NCI-H2196 (cell line): ENCODE data around the gene CHIT1.

ENCODE experiments used
- DNase-seq: peaks from one replicate; lab custom pipeline; 2025; ENCODE audit not compliant: unreplicated experiment; lab: John Stamatoyannopoulos, UW

CHIT1 gene

DNA sequence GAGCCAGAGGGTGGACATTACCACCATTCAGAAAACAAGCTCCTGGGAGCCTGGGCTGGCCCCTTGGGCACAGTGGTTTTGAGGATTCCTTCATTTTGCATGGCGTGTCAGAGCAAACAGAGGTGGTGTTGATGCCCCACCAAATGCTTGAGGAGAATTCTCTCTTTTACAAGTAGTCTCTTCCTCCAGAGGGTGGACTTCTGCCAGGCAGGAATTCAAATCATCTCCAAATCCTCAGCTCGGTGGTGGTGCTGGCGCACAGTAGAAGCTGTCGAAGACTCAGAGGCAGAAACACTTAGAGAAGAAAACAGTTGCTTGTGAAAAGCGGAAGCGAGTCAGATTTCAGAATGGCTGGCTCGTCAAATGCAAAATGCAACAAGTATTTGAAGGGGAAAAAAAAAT, 39.5 kb downstream of the CHIT1 start:
- DNase-seq: no peak

DNA sequence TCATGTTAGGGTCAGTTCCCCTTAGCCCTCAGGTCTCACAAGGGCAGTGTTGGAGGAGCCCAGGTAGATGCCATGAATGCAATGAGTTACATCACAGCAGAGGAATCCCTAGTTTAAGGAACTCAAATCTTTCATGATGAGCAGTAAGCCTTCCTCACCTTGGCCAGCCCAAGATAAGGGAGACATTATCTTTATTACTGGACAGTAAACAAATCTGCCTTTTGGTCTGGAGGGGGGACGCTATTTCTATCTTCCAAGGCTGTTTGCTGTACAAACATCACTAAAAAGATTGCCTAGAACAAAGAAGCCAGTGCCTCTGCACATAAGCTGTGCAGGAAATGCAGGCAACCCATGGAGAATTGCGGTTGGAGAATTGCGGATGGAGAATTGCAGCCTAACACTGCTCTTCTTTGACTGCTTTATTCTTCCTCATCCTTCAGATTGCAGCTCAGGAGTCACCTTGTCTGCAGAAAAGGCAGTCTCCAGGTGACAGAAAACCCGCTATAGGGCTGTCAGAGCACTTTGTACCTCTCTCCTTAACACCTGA, 40.7 kb downstream of the CHIT1 start:
- no peak for DNase-seq

DNA sequence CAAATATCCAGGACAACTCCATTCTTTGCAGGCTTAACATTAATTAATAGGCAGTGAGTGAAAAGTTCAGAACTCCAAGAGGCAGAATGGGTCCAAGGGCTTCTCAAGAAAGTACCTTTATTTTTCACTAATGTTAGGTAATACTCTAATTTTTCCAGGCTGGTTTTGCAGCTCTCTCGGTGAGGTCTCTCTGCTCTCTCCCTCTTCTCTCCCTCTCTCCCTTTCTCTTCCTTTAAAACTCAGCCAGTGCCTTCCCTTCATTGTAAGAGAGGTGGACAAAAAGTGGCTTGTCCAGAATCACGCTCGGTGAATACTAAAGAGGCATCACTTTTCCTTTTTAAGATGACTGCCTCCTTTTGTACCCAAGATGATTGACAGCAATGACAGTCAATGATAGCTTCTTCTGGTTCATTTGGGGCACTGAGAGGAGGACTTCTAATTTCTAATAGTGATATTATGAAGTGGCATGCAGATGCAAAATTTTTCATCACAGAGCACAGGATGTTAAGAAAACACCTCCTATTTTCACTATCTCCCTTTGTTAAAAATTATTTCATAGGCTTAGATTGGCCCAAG, 41.7 kb downstream of the CHIT1 start:
- no peak for DNase-seq

DNA sequence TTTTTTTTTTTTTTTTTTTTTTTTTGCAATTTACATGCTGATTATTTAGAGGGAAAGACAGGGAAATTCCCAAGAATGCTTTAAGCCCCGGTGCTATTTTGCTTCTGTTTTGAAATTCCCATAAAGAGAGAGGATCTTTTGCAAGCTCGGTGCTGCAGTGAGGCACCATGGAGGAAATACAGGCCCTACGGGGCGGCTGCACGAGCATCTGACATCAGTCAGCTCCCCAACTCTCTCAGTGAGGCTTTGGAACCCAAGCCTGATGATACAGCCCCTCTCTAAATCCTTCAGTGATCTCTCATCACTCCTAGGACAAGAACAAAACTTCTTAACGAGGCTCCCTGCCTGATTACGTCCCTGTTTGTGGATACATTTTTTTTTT, 42.2 kb downstream of the CHIT1 start:
- no peak for DNase-seq

DNA sequence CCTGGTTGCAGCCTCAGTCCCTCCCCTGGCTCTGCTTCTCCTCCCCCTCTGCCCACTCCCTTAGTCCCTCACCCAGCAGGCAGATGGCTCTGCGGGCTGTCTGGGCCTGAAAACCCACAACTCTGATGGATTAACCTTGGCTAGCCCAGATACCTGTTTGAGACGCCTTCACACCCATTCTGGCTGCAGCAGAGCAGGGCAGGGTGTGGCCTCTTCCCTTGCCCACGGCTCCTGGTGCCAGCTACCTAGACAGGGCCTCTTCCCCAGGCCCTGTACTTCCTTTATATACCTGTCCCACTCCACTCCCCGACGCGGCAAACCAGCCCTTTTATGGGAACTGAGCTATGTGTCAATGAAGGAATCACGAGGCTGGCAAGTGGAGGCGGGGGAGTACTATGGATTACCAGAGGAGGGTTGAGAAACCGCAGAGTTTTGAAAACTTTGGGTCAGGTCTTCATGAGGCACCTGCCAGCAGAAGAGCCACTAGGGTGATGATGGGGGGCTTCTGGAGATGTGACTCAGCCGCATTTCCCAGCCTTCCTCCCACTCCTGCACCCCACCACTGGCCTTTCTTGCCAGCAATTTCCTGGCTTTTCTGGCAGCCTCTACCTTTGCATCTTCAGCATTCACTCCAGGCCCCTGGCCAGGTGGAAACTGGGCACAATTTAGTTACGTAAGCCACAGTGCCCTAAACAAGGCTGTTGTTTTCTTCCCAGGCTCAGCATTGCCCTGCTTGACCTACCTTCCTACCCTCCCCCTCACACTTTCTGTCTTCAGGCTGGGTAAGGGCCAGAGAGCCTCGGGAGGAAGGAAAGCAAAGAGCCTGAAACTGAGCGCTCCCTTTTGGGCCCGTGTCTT, 42.8 kb downstream of the CHIT1 start, which contains the start of gene CHI3L1:
CHI3L1 (minus strand) TSS at position 259 of the 858 bp plus-strand sequence; CDS start at position 178, 81 bp downstream.
- DNase-seq: no peak

DNA sequence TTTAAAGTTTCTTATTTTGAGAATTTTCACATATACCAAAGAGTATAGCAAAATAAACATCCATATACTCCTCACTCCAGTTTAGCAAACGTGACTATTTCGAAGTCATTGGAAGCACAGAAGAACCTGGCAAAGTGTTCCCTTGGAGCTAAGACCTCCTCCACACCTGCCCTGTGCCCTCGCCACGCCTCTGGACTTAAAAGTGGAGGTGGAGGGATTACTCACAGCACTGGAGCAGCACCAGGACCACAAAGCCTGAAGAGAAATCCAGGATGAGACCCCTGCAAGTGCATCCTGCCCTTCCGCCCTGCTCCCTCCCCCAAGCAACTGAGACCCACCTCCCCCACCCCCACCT, 43.4 kb downstream of the CHIT1 start:
- no peak for DNase-seq

DNA sequence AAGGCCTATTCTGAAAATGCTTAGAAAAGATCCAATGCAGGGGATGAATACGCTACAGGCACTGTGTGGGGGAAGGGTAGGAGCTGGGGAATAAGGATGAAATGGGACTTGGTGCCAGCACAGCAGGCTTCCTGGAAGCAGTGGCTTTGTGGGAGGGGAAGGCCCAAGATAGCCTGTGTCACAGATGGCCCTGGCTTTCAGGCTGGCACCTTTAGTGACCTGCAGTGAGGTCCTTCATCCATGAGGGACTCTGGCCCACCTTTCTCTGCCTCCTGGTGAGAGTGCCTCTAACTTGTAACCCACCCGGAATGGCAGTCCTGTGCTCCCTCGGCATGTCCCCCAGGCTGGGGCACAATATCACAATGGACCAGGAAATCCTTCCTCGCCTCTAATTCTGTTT, 43.9 kb downstream of the CHIT1 start:
- no peak for DNase-seq

DNA sequence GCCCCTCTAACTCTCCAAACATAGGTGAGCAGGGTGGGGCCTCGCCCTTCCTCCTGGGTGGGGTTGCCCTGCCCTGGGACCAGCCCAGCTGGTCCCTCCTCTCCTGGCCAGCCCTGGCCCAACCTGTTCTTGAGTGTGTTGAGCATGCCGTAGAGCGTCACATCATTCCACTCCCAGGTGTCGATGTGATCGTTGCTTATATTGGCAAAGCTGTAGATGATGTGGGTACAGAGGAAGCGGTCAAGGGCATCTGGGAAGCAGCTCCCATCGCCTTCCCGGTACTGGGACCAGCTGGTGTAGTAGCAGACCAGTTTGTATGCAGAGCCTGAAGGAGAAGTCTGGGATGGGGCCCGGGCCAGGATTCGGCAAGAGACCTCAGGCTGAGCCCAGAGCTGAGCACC, 44.4 kb downstream of the CHIT1 start:
- DNase-seq: no peak

DNA sequence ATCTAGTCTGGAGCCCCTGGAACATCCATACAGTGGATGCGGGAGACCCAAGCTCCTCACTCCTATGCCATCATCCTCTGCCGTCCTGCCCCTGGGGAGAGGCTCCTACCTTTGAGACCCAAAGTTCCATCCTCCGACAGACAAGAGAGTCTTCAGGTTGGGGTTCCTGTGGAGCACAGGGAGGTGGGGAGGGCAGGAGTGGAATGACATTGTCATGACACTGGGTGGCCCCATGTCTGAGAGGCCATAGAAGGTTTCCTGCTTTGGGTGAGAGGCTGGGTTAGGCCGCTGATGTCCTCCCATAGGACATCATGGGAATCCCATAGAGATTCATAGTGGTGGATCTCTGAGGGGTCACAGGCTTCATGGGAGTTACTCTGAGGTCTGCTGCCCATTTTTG, 45.0 kb downstream of the CHIT1 start:
- DNase-seq: no peak

DNA sequence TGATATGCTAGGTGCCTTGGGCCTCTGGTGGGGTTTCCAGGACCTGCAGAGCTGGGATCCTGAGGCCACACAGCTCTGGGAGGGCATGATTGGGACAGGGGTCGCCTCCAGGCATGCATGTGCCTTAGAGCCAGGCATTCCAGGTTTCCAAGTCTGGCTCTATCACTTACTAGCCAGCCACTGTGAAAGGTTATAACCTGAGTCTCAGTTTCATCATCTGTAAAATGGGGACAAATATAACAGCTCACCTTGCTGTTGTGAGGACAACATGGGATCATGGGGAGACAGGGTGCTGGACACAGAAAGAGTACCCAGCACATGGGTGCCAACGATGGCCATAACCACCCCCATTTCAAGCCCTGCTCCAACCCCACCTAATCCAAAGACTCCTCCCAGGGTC, 45.6 kb downstream of the CHIT1 start:
- no peak for DNase-seq

DNA sequence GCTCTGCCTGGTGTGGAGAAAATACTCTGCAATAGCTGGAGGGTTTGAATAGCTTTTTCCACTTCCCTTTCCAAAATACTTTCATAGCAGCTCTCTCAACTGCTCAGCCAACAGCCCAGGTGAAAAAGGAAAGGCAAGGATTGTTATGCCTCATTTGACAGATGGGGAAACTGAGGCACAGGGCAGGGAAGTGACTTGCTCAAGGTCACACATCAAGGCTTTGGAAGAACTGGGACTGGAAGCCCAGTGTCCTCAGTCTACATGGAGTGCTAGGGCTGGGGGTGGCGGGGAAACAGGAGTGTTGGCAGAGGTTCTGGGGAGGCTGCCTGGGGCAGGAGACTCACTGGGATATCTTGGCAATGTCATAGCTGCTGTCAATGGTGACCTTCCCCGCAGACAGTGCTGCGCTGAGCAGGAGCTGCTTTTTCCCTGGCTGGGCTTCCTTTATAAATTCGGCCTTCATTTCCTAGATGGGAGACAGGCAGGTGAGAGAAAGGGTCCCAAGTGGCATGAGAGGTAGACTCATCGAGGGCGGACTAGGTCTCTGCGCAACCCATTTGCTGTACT, 47.0 kb downstream of the CHIT1 start:
- DNase-seq: no peak

DNA sequence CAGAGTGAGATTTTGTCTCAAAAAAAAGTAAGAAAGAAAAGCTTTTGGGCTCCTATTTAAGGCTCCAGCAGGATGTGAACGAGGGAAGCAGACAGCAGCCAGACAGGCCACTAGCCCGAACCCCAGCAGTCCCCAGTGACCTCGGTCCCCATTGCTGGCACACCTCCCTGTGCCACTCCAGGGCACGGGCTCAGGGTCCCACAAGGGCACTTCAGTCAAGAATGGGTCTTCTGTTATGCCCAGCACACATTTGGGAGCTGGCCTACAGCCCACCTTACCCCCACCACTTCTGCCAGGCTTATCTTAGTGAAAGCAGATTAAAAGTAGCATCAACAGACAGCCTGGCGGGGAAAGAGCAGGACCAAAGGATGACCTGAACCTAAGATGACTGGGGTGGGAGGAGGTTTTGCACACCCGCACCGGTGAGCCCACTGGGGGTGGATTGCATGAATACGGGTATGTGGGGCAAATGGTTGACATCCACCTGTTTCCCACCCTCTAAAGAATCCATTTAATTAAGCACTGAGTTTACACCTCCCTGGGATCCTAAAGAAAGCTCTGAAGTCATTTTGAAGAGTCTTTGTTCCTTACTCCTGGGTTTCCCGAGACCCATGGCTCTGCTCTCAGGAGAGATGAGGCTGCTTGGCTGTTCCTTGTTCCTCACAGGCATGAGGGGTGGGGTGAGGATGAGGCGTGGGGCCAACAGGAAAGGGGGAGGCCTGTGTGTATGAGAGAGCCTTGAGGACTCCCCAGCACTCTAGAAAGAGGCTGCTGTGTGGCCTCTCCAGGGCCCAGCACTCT, 47.7 kb downstream of the CHIT1 start:
- DNase-seq: no peak

DNA sequence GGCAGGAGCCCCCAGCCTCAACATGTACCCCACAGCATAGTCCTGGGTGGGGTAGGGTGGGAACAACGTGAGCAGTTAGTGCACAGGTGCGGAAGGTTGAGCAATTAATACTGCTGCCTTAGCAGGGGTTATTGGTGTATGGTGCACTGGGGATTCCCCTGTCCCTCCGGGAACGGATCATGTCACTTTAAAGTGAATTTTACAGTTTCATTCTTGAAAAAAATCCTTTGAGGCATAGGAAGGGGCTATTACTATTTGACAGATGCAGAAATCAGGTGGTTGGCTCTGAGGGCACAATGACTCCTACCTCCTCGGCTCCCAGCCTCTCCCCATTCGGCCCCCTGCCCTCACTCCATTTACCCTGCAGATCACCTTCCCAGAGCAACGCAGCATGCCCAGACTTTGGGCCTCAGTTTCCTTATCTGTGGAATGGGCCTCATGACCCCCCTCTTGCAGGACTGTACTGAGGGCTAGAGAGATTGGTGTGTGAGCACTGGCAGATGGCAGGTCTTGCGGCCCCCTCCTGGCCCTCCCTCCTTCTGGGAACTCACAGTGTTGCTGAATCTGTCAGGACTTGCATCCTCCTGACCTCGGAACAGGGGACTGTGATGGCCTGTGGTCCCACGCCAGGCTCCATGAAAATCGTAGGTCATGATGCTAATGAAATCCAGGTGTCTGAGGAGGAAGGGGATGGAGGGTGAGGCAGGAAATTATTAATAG, 48.7 kb downstream of the CHIT1 start:
- no peak for DNase-seq

DNA sequence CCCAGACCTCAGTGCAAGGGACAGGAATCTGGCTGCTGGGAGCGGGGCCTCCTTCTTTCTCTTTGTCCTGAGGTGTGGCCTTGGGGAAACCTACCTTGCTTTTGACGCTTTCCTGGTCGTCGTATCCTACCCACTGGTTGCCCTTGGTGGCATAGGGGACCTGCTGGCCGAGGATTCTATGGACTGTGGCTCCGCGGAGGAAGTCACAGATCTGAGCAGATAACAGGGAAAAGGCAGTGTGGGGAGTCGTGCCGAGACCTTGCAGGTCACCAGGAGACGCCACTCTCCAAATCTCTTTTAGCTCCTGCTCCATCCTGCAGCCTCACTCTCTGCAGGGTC, 49.8 kb downstream of the CHIT1 start:
- no peak for DNase-seq

DNA sequence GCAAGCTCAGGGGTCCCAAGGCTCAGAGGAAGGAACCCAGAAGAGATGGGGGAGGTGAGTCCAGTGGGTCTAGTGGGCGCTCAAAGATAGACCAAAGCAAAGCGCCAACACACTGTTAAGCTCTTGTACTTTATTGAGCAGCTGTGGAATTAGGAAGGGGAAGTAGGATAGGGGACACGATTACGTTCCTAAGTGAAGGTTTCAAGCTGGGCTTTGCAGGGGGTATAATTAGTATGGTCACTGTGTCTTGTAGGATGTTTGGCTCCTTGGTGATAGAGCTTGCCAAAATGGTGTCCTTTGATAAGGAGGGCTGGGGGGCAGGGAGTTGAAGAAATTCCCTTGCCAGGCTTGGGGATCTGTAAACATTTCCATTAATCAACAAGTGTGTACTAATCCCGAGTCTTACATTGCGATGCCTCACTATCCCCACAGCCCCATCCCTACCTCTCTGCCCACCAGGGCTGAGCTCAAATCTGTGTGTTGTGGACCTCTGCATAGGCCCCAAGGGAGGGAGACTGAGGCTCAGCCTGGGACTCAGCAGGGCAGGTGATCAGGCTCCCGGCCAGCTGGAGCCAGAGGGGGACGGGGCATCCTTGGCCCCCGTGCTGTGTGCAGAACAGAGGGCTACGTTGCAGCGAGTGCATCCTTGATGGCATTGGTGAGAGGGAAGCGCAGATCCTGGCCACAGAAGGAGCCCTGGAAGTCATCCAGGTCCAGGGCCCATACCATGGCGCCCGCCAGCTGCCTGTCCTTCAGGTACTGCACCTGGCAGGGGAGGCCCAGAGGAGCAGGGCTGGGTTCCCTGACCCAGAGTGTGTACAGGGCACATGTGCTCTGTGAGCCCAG, 50.4 kb downstream of the CHIT1 start:
- DNase-seq: peak; percentile 41

DNA sequence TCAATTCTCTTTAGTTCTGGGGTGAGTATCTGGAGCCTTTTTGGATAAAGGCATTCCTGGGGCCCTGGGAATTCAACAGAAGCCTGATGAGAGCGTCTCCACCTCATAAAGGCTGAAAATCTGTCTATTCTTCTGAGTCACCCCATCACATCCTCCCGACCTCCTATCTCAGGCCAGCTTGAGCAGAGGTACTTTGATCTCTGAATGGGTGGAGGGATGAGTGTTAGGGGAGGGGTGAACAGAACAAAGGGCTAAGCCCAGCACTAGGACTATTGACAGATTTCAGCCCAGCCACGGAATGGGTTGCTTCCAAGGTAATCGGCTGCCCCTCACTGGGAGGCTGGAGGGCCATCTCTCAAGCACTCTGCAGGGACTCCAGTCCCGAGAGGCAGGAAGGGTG, 51.4 kb downstream of the CHIT1 start:
- no peak for DNase-seq

DNA sequence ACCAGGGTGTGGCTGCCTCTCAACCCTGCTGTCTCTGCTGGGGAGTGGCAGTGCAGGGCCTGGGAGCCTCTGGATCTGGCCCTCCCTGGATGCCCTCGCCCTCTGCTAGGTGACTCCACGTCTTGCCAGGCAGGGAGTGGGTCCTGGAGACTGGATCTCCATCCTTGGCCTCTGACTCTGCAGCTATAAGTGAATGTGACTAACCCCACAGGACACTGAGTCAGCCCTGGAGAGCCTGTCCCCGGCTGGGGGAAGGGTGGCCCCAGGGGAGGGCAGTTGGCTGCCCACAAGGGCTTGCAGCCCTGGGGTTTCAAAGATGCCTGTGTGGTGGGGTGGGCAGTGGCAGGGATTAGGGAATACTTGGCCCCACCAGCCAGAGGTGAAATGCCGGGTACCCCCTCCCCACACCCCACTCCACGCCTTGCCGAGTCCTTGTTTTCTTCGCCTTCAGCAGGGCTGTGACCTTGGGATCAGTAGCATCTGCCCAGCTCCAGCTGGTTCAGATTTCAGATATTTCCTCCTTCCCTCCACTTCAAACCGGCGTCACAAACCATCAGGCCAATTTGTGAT, 51.9 kb downstream of the CHIT1 start:
- no peak for DNase-seq

DNA sequence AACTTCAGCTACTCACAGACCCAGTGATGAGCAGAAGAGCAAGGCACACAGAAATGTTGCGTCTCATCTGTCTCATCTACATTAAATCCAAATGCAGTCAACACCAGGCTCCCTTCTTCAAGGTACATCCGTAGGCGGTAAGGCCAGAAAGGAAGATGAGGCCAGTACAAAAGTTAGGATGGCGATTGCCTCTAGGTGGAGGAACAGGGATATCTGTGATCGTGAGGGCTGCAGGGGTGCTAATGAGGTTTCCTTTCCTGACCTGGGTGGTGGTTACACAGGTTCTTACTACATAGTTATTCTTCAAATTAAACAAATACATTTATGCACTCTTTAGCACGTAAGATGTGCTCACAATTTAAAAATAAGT, 52.5 kb downstream of the CHIT1 start:
- DNase-seq: no peak

DNA sequence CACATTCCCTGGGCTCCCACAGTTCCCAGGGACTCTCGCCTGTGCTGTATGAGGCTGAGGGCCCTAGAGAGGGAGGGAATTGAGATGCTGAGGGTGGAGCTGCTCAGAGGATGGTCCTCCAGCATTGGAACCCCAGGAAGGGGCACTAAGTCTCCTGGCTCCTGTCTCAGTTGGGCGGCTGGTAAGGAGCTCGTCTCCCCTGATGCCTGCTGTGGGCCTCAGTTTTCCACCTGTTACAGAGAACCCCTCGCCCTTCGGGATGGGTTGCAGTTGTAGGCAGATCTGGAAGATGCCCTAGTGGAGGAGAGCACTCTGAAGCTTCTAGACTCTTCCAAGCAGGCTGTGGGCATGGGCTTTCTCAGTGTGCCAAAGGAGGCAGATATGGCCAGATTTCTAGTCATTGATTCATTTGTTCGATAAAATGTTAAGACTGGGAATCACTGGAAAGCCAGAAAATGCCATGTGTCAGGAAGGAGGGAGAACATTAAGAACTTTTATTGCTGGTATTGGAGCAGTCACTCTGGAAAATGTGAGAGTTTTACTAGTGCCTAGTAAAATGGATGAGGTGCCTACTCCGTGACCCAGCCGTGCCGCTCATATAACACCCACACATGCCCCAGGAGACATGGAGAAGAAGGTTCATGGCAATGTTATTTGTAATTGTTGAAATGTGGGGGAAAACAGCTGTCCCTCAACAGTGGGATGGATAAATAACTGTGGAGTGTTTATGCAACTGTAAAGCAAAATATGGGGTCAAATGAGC, 53.0 kb downstream of the CHIT1 start:
- no peak for DNase-seq
